Measurements from ENCODE around the gene RGS7.

GRCh38 chr1:241332987-241333386, 24.0 kb downstream of the RGS7 start:
- TF ChIP-seq CTCF (IDR thresholded peaks at IDR 0.05) (no peak), POLR2A (IDR thresholded peaks at IDR 0.05) (no peak)

Measured in right lobe of liver (tissue), 4 donors.